Endothelial cell of umbilical vein (primary cell): ENCODE data around the gene ST6GALNAC2. TPM values are rescaled to one million over a fixed set of nuclear protein-coding genes. Genes with fewer than 3 reads are reported as not detected.

ENCODE experiments used
- BruUV-seq: library from RNA; stranded (reverse); fragments of 400-500 nt; replicated peaks from 2 replicates; lab custom pipeline; 2021; lab: Mats Ljungman, UMichigan
- CTCF ChIA-PET: fragments of 300-600, 350-600 bp; sonication (Branson Sonifier 250); formaldehyde crosslinking; loops from one replicate; lab custom pipeline; 2021; ENCODE audit warnings: antibody characterized with exemption, inconsistent platforms; lab: Charles Lee
- POLR2A ChIA-PET: fragments of 300-600, 350-600 bp; sonication (Branson Sonifier 250); formaldehyde crosslinking; loops from one replicate; lab custom pipeline; 2021; ENCODE audit warnings: antibody characterized with exemption, inconsistent platforms; lab: Charles Lee
- DNase-seq: peaks from one replicate; pipeline ENCODE4 v3.0.0-alpha.2; 2011; ENCODE audit warnings: low read depth, low spot score
- FAIRE-seq: peaks from 2 replicates; lab custom pipeline; 2011; peaks lifted over from hg19 to GRCh38; lab: Jason Lieb, UNC
- H2AFZ ChIP-seq: 2 replicates; pipeline ENCODE4 v1.6.0; 2012; ENCODE audit warnings: low read depth, low read length, control low read depth, inconsistent platforms
- H3K27ac ChIP-seq: 2 replicates; pipeline ENCODE4 v1.5.1; 2011; ENCODE audit warnings: low read depth, mild to moderate bottlenecking, control low read depth, low read length, moderate library complexity; ENCODE audit not compliant: insufficient read depth
- H3K27me3 ChIP-seq, 2 experiments: 2 replicates each; pipeline versions ENCODE4 v1.6.0 to v1.6.1; 2011; ENCODE audit warnings: low read length in 2 of 2, mixed read lengths in 1 of 2; ENCODE audit not compliant: control insufficient read depth in 2 of 2, insufficient read depth in 2 of 2
- H3K36me3 ChIP-seq, 2 experiments: 2 replicates in 1 of 2; 3 replicates in 1 of 2; pipeline ENCODE4 v1.5.1; 2011; ENCODE audit warnings: low read length in 2 of 2, mild to moderate bottlenecking in 1 of 2, moderate library complexity in 1 of 2; ENCODE audit not compliant: control insufficient read depth in 2 of 2, insufficient read depth in 2 of 2; ENCODE audit errors: extremely low read depth in 1 of 2
- H3K4me1 ChIP-seq: 3 replicates; pipeline ENCODE4 v1.5.1; 2011; ENCODE audit warnings: mild to moderate bottlenecking, low read length; ENCODE audit not compliant: control insufficient read depth, insufficient read depth; ENCODE audit errors: extremely low read depth
- H3K4me2 ChIP-seq: 2 replicates; pipeline ENCODE4 v1.6.1; 2011; ENCODE audit warnings: low read length, control low read depth, mixed read lengths; ENCODE audit not compliant: insufficient read depth
- H3K4me3 ChIP-seq, 3 experiments: fragments of 200-600 bp in 1 of 3; sonication (generic), shearing (Covaris generic) in 1 of 3; replicated peaks in 1 of 3; 2 replicates each; pipeline ENCODE4 v1.5.1; 2011 to 2016; ENCODE audit warnings: control low read depth in 3 of 3, low read length in 3 of 3, mild to moderate bottlenecking in 2 of 3, inconsistent platforms in 1 of 3, low read depth in 1 of 3, moderate library complexity in 1 of 3; ENCODE audit not compliant: insufficient read depth in 1 of 3
- H3K79me2 ChIP-seq: 2 replicates; pipeline ENCODE4 v1.6.0; 2012; ENCODE audit warnings: low read length, inconsistent platforms; ENCODE audit not compliant: control insufficient read depth, insufficient read depth
- H3K9ac ChIP-seq: replicated peaks from 2 replicates; pipeline ENCODE3; 2011; ENCODE audit warnings: low read length, control low read depth; ENCODE audit not compliant: insufficient read depth; ENCODE audit errors: extremely low read depth
- H3K9me1 ChIP-seq: replicated peaks from 3 replicates; pipeline ENCODE4 v1.6.0; 2011; ENCODE audit warnings: mild to moderate bottlenecking, low read length; ENCODE audit not compliant: control insufficient read depth, insufficient read depth; ENCODE audit errors: extremely low read depth
- H3K9me3 ChIP-seq: replicated peaks from 2 replicates; pipeline ENCODE4 v1.5.1; 2012; ENCODE audit warnings: low read length, inconsistent platforms; ENCODE audit not compliant: control insufficient read depth, insufficient read depth
- H4K20me1 ChIP-seq: replicated peaks from 2 replicates; pipeline ENCODE3; 2011; ENCODE audit warnings: mild to moderate bottlenecking, low read length; ENCODE audit not compliant: control insufficient read depth, insufficient read depth; ENCODE audit errors: extremely low read depth
- CTCF ChIP-seq, 2 donors: IDR thresholded peaks; 1 replicate in 1 of 2; 2 replicates in 1 of 2; pipeline ENCODE4 v1.5.1; 2011; ENCODE audit warnings: low read length in 2 of 2, mild to moderate bottlenecking in 2 of 2, moderate library complexity in 2 of 2, control low read depth in 1 of 2, inconsistent platforms in 1 of 2, low read depth in 1 of 2; ENCODE audit not compliant: insufficient read depth in 1 of 2; ENCODE audit errors: extremely low read depth in 1 of 2
- EZH2 ChIP-seq: IDR thresholded peaks from 2 replicates; pipeline ENCODE4 v1.6.1; 2012; ENCODE audit warnings: borderline replicate concordance, low read depth, mild to moderate bottlenecking, moderate library complexity, low read length, inconsistent platforms; ENCODE audit not compliant: severe bottlenecking
- FOS ChIP-seq: IDR thresholded peaks from 2 replicates; pipeline ENCODE4 v1.6.1; 2011; ENCODE audit warnings: mild to moderate bottlenecking, low read length, moderate library complexity, borderline replicate concordance; ENCODE audit not compliant: insufficient read depth
- GATA2 ChIP-seq: IDR thresholded peaks from 2 replicates; pipeline ENCODE4 v1.7.0; 2011; ENCODE audit warnings: low read depth, mild to moderate bottlenecking, moderate library complexity, mixed read lengths, low read length; ENCODE audit not compliant: insufficient read length, insufficient read depth
- JUN ChIP-seq: IDR thresholded peaks from 2 replicates; pipeline ENCODE4 v1.6.1; 2011; ENCODE audit warnings: borderline replicate concordance, low read depth; ENCODE audit not compliant: insufficient read length, insufficient read depth
- MYC ChIP-seq: IDR thresholded peaks from one replicate; pipeline ENCODE4 v1.6.1; 2011; ENCODE audit warnings: mild to moderate bottlenecking, low read depth, low read length
- POLR2A ChIP-seq: IDR thresholded peaks from 2 replicates; pipeline ENCODE4 v1.6.1; 2012; ENCODE audit warnings: low read depth, mild to moderate bottlenecking, control low read depth, low read length
- POLR2AphosphoS5 ChIP-seq: IDR thresholded peaks from 2 replicates; pipeline ENCODE4 v1.6.1; 2012; ENCODE audit warnings: low read depth, mild to moderate bottlenecking, control low read depth, low read length, moderate library complexity; ENCODE audit not compliant: insufficient read depth
- dilution Hi-C: fragments of 300-500 bp; cut with MboI; formaldehyde crosslinking; loops from one replicate; pipeline ENCODE4 v1.15.0; 2019; ENCODE audit warnings: low sequenced_read_pairs; ENCODE audit not compliant: extremely low pct_ligation_motif_present
- intact Hi-C: fragments of 100-400 bp; cut with micrococcal nuclease; formaldehyde crosslinking; loops from one replicate; pipeline ENCODE4 v1.10.0; 2022
- polyA plus RNA-seq, 4 experiments: library from polyadenylated mRNA; depleted of rRNA in 3 of 4; stranded (reverse) in 3 of 4; unstranded in 1 of 4; fragments of >200 nt; gene quantifications; 2 replicates each; pipeline versions ENCODE4 v1.2.1 to v1.2.3, GENCODE V29; 2011 to 2012; ENCODE audit warnings: missing spikeins in 1 of 4
- total RNA-seq: library from RNA; stranded (reverse); gene quantifications from 2 replicates; pipeline ENCODE4 v1.2.3, GENCODE V29; 2021
- TF ChIP-seq, protein P1 (sequence below): IDR thresholded peaks from 2 replicates; pipeline ENCODE4 v1.6.1; 2011; ENCODE audit not compliant: insufficient read depth, insufficient read length

Gene ST6GALNAC2
- total and polyA plus RNA-seq, 2 donors (not counting 3 experiments of a cell fraction or from before 2014, with no cell fraction given) = 0.59 to 1.7 TPM

- Histone ChIP-seq H3K4me3 (no peak overlapping the region), H3K4me2 (no peak overlapping the region), H3K9me3 (no peaks in the 10 kb centered on the region), H3K79me2 (no peaks in the 10 kb centered on the region), H3K9ac (no peak overlapping the region), H3K27me3 (no peaks in the 10 kb centered on the region), H3K27ac (no peak overlapping the region), H3K9me1 (no peaks in the 10 kb centered on the region), H3K4me1 (peaks cover 19% of the 10 kb centered on the region), H3K36me3 (no peaks in the 10 kb centered on the region), H4K20me1 (no peaks in the 10 kb centered on the region), H2AFZ (no peak overlapping the region)
- POLR2A ChIA-PET = no interaction called here
- CTCF ChIA-PET = interaction anchor here (1.3 to 2.4 kb wide), 4 partner anchors 8 to 84 kb away, joined by 3 to 13 read pairs (median 7); no protein-coding TSS in a partner anchor
- DNase-seq (no peak), FAIRE-seq (no peak)
- intact Hi-C loops (no loop called here), dilution Hi-C loops (no loop called here)
- BruUV-seq = no TSS peak
- TF ChIP-seq MYC (no peak), POLR2A (no peak), POLR2AphosphoS5 (no peak), CTCF (IDR thresholded peaks at IDR 0.05; ENCODE audit: extremely low read depth in 1 of 2, insufficient read depth in 1 of 2, low read depth in 1 of 2, low read length in 2 of 2) (no peak), FOS (no peak), GATA2 (no peak), JUN (no peak), EZH2 (no peak)
- TF ChIP-seq, protein P1, sequence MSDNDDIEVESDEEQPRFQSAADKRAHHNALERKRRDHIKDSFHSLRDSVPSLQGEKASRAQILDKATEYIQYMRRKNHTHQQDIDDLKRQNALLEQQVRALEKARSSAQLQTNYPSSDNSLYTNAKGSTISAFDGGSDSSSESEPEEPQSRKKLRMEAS = no peak
Measured at GRCh38 chr17:76598004-76598439, 12.4 kb upstream of the ST6GALNAC2 start.
